ENCODE data around the gene MX2.

DNA sequence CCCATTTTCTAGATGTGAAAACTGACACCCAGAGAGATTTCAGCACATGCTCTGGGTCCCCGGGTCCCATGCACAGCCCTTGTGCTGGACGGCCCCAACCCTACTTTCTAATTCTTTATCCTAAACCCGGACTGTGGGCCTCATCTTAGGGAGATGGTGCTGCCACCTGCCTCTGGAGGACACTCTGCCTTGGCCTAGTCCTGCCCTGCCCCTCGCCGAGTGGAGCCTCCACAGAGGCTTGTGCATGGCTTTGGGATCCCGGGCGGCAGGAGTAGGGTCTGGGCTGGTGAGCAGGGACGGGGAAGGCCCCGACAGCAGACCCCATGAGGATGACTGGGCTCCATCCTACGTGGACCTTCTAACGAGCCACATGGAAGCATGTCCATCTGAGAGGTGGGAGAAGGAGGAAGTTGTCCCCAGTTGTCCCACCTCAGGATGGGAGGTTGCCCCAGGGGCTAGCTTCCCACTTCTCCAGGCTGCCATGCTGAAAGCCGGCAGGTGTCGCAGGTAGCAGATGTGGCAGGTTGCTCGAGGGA is 12.4 kb downstream of the MX2 start:
- TF ChIP-seq, protein P1, sequence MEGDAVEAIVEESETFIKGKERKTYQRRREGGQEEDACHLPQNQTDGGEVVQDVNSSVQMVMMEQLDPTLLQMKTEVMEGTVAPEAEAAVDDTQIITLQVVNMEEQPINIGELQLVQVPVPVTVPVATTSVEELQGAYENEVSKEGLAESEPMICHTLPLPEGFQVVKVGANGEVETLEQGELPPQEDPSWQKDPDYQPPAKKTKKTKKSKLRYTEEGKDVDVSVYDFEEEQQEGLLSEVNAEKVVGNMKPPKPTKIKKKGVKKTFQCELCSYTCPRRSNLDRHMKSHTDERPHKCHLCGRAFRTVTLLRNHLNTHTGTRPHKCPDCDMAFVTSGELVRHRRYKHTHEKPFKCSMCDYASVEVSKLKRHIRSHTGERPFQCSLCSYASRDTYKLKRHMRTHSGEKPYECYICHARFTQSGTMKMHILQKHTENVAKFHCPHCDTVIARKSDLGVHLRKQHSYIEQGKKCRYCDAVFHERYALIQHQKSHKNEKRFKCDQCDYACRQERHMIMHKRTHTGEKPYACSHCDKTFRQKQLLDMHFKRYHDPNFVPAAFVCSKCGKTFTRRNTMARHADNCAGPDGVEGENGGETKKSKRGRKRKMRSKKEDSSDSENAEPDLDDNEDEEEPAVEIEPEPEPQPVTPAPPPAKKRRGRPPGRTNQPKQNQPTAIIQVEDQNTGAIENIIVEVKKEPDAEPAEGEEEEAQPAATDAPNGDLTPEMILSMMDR (conservative IDR thresholded peaks at IDR 0.05; ENCODE audit: low read depth, low read length): no peak
- no peak for TF ChIP-seq EZH2 (IDR thresholded peaks at IDR 0.05; ENCODE audit: low read length, unreplicated experiment)
- no peak for TF ChIP-seq EZH2phosphoT487 (IDR thresholded peaks at IDR 0.05; ENCODE audit: borderline replicate concordance, low read length)
